Activated CD4-positive, CD25-positive, alpha-beta regulatory T cell treated with anti-CD3 and anti-CD28 coated beads, Interleukin-2, amount 50 U/mL, for 24 hours (primary cell): ENCODE measurements around the gene ZFR.
"Not testable (repeated sequence)": the region's sequence is repeated elsewhere in the genome, so short reads cannot be mapped to it uniquely, and the experiment has no call there.

ENCODE experiments used
- ATAC-seq, 2 donors: fragments of 150-1000 bp; cut with Tn5 transposase; one replicate each; pipeline ENCODE4 v1.10.0; 2021; ENCODE audit warnings: mild to moderate bottlenecking in 1 of 2, moderate library complexity in 1 of 2

The ZFR gene

DNA sequence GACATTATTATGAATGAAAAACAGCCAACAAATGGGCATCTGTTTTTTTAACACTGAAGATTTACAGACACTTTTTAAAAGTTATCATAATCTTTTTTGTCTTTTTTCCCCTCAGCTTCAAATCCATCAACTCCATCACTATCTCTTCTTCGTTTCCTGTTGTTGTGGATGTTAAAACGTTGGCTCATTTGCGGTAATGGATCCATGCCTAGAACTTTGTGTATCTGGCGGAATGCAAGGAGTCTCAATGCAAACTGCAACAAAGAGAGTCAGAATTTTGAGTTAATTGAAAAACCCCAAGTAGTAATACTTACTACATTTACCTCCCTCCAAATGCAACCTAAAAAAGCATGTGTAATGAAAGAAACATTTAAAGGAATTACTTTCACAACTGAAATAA, 88.9 kb downstream of the ZFR start:
- no peak for ATAC-seq

GRCh38 chr5:32353420-32353819, 91.1 kb downstream of the ZFR start:
- ATAC-seq: no peak

GRCh38 chr5:32352685-32353084, 91.9 kb downstream of the ZFR start:
- ATAC-seq: no peak

- no peak for ATAC-seq
Measured at GRCh38 chr5:32346869-32347268, 97.7 kb downstream of the ZFR start.

DNA sequence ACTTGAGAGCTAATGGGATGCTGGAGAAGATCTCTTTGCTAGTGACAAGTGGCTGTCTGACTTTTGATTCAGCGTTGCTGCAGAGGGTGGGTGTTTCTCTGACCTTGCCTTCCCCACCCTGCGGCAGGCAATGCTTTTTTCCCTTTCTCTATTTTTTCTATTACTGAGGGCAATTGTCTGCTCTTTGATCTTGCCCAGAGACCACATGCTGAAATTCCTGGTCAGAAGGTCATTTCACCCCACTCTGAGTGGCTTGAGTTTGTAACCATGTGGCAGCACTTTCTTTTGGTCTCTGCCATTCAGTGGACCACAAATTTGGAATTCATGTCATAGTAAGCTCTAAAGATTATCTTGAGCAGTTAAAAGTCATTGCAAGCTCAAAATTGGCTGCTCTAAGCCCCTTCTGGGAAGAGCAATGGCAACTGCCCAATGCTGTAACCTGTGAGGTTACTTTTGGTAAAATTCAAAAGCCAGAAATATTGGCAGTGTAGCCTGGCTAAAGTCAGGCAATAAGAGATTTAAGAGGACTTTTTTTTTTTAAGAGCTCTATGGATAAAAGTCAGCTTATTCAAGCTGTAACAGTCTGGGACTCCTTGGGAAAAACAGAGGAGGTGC, 101.4 kb downstream of the ZFR start:
- no peak for ATAC-seq

DNA sequence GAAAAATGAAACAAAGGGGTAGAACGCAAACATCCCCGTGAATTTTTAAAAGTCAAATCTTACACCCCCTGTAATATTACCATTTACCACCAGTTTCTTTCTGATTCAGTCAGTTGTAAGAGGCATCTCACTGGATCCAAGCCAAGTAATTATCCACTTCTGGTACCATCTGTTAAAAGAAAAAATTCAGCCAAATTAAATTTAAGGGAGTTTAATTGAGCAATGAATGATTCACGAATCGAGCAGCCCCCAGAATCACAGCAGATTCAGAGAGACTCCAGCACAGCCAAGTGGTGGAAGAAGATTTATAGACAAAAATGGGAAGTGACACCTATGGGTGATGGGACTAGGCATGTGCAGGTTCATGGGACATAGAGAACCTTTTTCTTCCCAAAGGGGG, 101.9 kb downstream of the ZFR start:
- ATAC-seq: no peak

- ATAC-seq: no peak
Measured at GRCh38 chr5:32339878-32340277, 104.7 kb downstream of the ZFR start.

GRCh38 chr5:32339198-32339597, 105.3 kb downstream of the ZFR start:
- no peak for ATAC-seq

DNA sequence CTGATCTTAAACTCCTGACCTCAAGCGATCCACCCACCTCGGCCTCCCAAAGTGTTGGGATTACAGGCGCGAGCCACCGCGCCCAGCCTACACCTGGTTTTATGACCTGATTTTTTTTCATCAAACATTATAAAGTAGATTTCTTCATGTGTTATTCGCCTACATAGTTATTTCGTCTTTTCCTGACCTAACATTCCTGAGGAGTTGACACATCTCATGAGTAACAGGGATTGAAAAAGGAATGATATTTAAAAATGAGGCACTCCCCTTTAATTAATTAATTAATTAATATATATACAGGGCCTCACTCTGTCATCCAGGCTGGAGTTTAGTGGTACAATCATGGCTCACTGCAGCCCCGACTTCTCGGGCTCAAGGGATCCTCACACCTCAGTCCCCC, 111.6 kb downstream of the ZFR start:
- no peak for ATAC-seq

- no peak for ATAC-seq
Measured at GRCh38 chr5:32332361-32332760, 112.2 kb downstream of the ZFR start.

- no peak for ATAC-seq
Measured at GRCh38 chr5:32331935-32332274, 112.6 kb downstream of the ZFR start.

GRCh38 chr5:32331217-32331934, 113.2 kb downstream of the ZFR start:
- ATAC-seq: no peak

DNA sequence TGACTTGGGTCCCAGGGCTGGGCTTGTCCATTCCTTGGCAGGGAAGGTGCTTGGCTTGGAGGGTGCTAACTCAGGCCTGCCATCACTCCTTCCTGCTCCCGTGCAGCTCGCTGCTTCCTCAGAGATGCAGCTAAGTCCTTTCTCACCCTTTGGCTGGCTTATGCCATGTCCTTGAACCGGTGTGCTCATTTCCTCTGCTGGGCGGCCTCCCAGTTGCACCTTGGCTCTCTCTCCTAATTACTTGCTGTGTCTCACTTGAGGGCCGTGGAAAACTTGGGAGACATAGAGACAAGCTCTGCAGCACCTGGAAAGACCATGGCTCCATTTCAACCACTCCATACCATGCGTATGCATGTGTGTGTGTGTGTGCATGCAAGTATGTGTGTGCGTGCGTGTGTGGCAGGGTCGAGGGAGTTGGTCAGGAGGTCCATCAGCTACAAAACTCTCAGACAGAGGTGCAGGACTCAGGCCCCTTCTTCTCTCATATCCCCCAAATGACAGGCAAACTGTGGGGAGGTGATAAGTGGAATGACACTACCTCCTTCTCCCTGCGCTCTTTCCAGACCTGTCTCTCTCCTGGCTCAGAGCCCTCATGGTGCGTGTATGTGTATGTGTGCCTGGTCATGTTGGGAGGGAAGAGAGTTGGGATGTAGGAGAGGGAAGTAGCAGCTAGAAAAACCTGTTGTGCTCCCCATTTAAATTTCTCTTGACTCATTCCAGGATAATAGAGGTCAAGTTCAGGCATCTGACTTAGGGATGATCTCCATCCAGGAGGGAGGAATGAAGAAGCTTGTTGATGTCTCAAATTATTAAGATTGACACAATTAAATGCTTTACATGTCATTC, 114.2 kb downstream of the ZFR start:
- ATAC-seq: no peak

DNA sequence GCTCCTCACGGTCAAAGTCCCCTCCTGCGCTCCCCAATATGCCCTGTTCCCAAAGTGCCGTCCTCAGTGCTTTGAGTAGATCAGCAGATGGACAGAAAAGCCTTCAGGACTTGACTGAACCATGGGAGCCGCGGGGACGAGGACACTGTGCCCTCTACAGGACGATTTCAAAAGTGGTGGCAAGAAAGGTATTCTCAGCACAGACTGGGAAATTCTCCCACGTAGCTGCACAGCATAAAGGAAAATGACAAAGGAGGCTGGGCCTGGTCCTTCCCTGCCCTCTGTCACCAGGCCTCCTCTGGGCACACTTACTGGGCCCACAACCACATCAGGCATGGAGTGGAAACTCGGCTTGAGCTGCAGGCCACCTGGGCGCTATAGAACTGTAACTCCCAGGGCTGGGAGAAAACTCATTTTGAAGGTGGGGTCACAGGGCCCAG, 115.1 kb downstream of the ZFR start:
- peak; percentile 64 to 74 for ATAC-seq

- no peak for ATAC-seq
Measured at GRCh38 chr5:32326216-32326772, 118.2 kb downstream of the ZFR start.

DNA sequence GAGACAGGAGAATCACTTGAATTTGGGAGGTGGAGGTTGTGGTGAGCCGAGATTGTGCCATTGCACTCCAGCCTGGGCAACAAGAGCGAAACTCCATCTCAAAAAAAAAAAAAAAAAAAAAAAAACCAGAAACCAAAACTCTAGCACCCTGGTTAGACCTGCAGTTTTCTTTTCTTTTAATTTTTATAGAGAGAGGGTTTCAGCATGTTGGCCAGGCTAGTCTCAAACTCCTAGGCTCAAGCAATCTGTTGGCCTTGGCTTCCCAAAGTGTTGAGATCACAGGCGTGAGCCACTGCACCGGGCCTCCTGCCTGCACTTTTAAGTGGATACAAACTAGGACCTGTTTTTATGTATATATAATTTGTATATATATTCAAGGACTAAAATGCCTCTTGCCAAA, 118.9 kb downstream of the ZFR start:
- ATAC-seq: no peak

DNA sequence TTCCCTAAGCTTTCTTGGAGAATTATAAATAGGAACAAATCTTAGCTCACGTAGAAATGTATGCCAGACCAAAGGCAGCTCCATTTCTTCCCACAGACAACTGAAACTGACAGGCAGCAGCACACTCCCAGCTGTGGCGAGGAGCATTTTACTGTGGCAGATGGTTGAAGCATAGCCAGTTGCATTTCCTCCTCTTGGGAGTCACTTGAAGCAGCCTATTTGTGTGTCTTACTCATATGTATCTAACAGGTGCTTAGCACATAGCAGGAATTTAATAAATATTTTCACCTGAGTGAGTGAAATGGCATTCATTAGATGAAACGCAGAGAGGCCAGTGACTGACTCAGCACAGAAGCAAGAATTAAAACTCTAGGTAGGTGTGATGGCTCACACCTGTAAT, 119.5 kb downstream of the ZFR start:
- ATAC-seq: no peak

- ATAC-seq: no peak
Measured at GRCh38 chr5:32323741-32324140, 120.8 kb downstream of the ZFR start.

GRCh38 chr5:32322882-32323281, 121.7 kb downstream of the ZFR start:
- ATAC-seq: no peak

GRCh38 chr5:32321787-32322186, 122.8 kb downstream of the ZFR start:
- ATAC-seq: not testable (repeated sequence)

GRCh38 chr5:32320576-32320975, 124.0 kb downstream of the ZFR start:
- no peak for ATAC-seq

- ATAC-seq: no peak
Measured at GRCh38 chr5:32319926-32320543, 124.5 kb downstream of the ZFR start.

GRCh38 chr5:32319392-32319791, 125.1 kb downstream of the ZFR start:
- no peak for ATAC-seq
